NCI-H187 (cell line): Measurements from ENCODE around the gene GLRA1.
"Not testable (repeated sequence)": the region's sequence is repeated elsewhere in the genome, so short reads cannot be mapped to it uniquely, and the experiment has no call there.

Source experiments
- DNase-seq, 2 experiments: peaks; one replicate each; lab custom pipeline; 2025; lab: John Stamatoyannopoulos, UW

GLRA1 gene

GRCh38 chr5:151881621-151882225 is 42.9 kb downstream of the GLRA1 start:
- no peak for DNase-seq

GRCh38 chr5:151880324-151880723 is 44.3 kb downstream of the GLRA1 start:
- DNase-seq, result no peak

DNA sequence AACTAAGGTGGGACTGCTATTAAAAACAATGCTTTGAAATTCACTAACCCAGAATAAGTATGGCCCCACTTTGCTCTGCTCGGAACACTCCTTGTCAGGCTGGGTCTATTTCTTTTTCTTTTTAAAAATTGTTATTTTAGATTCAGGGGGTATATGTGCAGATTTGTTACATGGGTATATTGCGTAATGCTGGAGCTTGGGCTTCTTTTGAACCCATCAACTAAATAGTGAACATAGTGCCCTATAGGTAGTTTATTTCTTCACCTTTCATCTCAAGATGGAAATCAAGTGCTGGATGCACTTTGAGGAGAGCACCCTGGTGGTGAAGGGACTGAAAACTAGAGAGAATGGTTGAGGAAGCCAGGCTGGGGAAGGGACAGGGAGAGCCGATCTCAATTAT is 51.0 kb downstream of the GLRA1 start:
- no peak for DNase-seq

DNA sequence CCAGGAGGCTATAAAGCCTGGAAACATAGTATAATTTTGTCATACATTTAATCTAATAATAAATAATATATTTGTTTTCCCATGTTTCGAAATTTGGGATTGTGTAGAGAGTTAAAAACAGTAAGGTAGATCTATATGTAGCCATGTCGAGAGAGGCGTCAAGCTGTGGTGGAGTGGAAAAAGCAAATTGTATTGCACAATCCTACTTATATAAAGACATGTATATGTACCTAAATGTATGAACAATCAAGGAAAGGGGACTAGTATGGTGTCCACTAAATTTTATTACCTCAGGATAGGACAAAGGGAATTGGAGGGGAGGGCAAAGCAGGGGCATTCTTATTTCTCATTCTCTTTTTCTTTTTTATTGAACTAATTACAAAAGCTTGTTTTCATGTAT is 52.0 kb downstream of the GLRA1 start:
- no peak for DNase-seq

- no peak for DNase-seq
These were observed 53.8 kb downstream of the GLRA1 start for GRCh38 chr5:151870820-151871219.

DNA sequence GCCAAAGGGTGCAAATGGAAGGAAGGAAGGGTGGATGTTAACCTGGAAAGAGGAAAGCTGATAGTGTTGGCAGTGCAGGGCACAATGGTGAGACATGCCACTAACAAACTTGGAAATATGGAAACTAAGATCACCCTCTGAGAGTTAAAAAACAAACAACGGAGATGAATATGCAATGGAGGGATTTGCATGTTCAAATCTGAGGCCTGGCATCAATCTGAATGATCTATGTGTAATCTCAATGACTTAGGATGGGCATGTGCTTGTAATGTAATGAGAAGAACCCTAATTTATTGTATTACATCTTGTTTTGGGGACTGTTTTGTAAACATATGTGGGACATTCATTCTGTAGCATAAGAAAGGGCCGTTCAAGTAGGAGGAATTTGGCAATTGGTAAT is 54.4 kb downstream of the GLRA1 start:
- DNase-seq, result no peak

- no peak for DNase-seq
These were observed 54.8 kb downstream of the GLRA1 start for GRCh38 chr5:151869843-151870242.

GRCh38 chr5:151868451-151868850 is 56.2 kb downstream of the GLRA1 start:
- DNase-seq, result no peak

DNA sequence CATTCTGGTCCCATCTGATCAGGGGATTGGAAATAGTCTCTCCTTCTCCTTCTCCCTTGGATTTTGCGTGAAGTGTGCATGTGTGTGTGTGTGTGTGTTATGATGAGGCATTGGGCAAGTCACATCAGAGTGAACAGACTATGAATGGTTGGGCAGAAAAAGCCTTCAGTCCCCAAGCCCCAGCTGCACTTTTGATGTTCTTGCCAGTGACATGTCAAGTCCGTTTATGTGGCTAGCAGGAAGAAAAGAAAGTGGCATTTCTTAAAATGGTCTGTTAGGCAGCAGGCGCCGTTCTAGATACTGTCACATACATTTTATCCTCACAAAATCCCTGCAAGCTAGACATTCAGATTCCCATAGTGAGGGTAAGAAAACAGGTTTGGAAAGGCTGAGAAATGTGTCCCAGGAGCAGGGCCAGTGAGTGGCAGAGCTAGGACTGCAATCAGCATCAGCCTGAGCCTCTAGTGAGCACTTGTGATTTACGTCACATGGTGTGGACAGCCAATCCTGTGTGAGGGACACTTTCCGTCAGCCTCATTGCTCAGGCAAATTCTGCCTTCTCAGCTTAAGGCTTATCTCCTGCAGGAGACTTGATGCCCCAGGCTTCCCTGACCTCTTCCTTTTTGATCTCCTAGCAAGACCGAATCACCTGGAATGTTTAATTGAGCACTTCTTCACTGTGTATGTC is 60.4 kb downstream of the GLRA1 start:
- no peak for DNase-seq

GRCh38 chr5:151863566-151863965 is 61.1 kb downstream of the GLRA1 start:
- DNase-seq, result no peak

GRCh38 chr5:151862811-151863472 is 61.7 kb downstream of the GLRA1 start:
- no peak for DNase-seq

GRCh38 chr5:151860867-151861266 is 63.8 kb downstream of the GLRA1 start:
- not testable (repeated sequence) for DNase-seq

- DNase-seq, result no peak
These were observed 67.8 kb downstream of the GLRA1 start for GRCh38 chr5:151856861-151857260.

DNA sequence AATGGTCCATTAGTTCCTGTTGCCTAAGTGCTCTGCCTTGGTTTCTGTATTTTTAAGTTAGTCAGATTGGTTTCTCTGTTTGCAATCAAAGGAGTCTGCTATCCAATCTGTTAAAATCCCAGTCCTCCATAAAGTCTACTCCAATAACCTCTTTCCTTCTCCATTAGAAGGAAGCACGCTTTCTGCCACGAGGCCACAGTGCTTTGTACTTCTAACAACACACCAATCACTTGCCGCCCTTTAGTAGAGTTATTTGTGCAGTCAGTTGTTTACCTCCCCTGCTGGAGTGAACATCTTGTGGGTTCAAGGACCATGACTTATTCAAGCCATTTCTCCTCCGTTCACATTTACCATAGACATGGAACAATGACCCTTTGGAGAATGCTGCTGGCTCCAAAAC is 69.0 kb downstream of the GLRA1 start:
- peak in 1 of 2 experiments; percentile 59 for DNase-seq

GRCh38 chr5:151847871-151848270 is 76.8 kb downstream of the GLRA1 start:
- no peak for DNase-seq

DNA sequence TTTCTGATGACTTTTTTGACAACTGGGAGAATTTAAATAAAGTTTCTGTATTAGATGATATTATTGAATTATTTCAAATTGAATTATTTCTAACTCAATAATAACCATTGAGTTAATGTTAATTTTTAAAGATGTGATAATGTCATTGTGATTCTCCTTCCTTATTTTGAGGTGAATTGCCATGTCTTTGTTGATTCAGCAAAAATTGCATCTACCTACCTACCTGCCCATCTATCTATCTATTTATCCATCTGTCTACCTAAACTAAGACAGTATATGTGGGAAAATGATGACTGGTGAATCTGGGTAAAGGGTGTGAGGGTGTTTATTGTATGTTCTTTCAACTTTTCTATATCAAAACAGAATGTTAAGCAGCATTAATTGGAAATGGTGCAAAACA is 77.9 kb downstream of the GLRA1 start:
- DNase-seq, result no peak

- DNase-seq, result not testable (repeated sequence)
These were observed 91.8 kb downstream of the GLRA1 start for GRCh38 chr5:151832843-151833242.

GRCh38 chr5:151829370-151829769 is 95.3 kb downstream of the GLRA1 start:
- DNase-seq, result no peak

- DNase-seq, result peak; percentile 4 to 28
These were observed 99.2 kb downstream of the GLRA1 start for GRCh38 chr5:151825445-151825844.

- no peak for DNase-seq
These were observed 102.5 kb downstream of the GLRA1 start for GRCh38 chr5:151822141-151822540.

DNA sequence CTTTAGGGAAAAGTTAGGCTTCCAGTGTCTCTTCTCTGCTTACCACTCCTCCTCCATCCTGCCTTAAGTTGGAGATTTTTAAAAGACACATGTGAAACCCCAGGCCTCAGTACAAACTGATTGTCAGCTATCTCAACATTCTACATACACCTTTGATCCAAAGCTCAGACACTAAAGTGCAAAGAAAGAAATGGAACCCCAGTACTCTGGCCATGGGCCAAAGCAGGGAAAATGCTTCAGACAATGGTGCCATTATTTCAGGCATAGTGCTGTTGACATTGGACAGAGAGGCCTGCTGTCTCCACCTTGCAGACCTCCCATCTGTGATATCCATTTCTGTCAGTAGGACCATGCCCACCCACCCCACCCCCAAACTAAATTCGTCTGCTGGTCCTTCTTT is 103.7 kb downstream of the GLRA1 start:
- DNase-seq, result no peak

GRCh38 chr5:151820271-151820670 is 104.4 kb downstream of the GLRA1 start:
- no peak for DNase-seq

GRCh38 chr5:151819830-151820229 is 104.8 kb downstream of the GLRA1 start:
- DNase-seq, result no peak
